IPS-18c (cell line): ENCODE results near the gene WIPF3.
"Not testable (repeated sequence)": the region's sequence is repeated elsewhere in the genome, so short reads cannot be mapped to it uniquely, and the experiment has no call there.

Source experiments
- H3K4me3 ChIP-seq: 2 replicates; pipeline ENCODE4 v1.7.0; 2013; ENCODE audit warnings: low read depth, mild to moderate bottlenecking, low read length, moderate library complexity; ENCODE audit not compliant: insufficient read depth
- H3K9me3 ChIP-seq: one replicate; pipeline ENCODE4 v1.6.1; 2013; ENCODE audit warnings: mild to moderate bottlenecking, low read length, moderate library complexity; ENCODE audit not compliant: control insufficient read depth, insufficient read depth

Gene WIPF3

GRCh38 chr7:29951206-29951605, 144.9 kb downstream of the WIPF3 start:
- Histone ChIP-seq H3K4me3 (no peak overlapping the region), H3K9me3 (peaks cover 2% of the 10 kb centered on the region)

GRCh38 chr7:29953726-29954347, 147.5 kb downstream of the WIPF3 start:
- no peaks in the 10 kb centered on the region for H3K9me3 ChIP-seq
- H3K4me3 ChIP-seq = no peak overlapping the region

- Histone ChIP-seq H3K9me3 (no peaks in the 10 kb centered on the region), H3K4me3 (no peak overlapping the region)
Measured at GRCh38 chr7:29955075-29955792, 148.9 kb downstream of the WIPF3 start.

- no peak overlapping the region for H3K4me3 ChIP-seq
- H3K9me3 ChIP-seq = no peaks in the 10 kb centered on the region
Measured at GRCh38 chr7:29955799-29956486, 149.6 kb downstream of the WIPF3 start.

GRCh38 chr7:29956487-29956836, 150.2 kb downstream of the WIPF3 start:
- no peaks in the 10 kb centered on the region for H3K9me3 ChIP-seq
- H3K4me3 ChIP-seq = no peak overlapping the region

GRCh38 chr7:29957521-29958310, 151.4 kb downstream of the WIPF3 start:
- no peaks in the 10 kb centered on the region for H3K9me3 ChIP-seq
- H3K4me3 ChIP-seq = no peak overlapping the region

- Histone ChIP-seq H3K9me3 (no peaks in the 10 kb centered on the region), H3K4me3 (no peak overlapping the region)
Measured at GRCh38 chr7:29958667-29959358, 152.5 kb downstream of the WIPF3 start.

GRCh38 chr7:29961611-29962010, 155.3 kb downstream of the WIPF3 start:
- not testable (repeated sequence) for H3K9me3 ChIP-seq, H3K4me3 ChIP-seq

GRCh38 chr7:29962035-29962434, 155.7 kb downstream of the WIPF3 start:
- Histone ChIP-seq H3K9me3 (no peaks in the 10 kb centered on the region), H3K4me3 (no peak overlapping the region)

- no peak overlapping the region for H3K4me3 ChIP-seq
- H3K9me3 ChIP-seq = no peaks in the 10 kb centered on the region
Measured at GRCh38 chr7:29965030-29965429, 158.7 kb downstream of the WIPF3 start.
